ENCODE measurements around the gene EFHC2.

DNA sequence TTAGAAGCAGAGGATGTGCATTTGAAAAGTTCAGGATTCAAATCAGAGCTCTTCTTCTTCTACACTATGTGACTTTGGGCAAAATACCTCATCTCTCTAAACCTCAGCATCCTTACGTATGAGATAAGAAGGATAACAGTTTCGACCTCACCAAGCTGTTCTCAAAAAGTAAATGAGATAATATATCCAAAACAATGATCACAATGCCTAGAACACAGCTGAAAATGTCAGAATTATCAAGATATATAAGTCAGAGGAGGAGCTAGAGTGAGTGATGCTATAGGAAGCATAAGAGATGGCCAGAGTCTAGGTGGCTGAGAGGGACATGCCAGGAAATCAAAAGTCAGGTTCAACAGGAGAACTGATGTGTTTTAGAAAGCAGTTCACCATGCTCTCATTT, 168.0 kb downstream of the EFHC2 start:
- no peak for TF ChIP-seq POLR2A (IDR thresholded peaks at IDR 0.05)
- TF ChIP-seq, protein P1, sequence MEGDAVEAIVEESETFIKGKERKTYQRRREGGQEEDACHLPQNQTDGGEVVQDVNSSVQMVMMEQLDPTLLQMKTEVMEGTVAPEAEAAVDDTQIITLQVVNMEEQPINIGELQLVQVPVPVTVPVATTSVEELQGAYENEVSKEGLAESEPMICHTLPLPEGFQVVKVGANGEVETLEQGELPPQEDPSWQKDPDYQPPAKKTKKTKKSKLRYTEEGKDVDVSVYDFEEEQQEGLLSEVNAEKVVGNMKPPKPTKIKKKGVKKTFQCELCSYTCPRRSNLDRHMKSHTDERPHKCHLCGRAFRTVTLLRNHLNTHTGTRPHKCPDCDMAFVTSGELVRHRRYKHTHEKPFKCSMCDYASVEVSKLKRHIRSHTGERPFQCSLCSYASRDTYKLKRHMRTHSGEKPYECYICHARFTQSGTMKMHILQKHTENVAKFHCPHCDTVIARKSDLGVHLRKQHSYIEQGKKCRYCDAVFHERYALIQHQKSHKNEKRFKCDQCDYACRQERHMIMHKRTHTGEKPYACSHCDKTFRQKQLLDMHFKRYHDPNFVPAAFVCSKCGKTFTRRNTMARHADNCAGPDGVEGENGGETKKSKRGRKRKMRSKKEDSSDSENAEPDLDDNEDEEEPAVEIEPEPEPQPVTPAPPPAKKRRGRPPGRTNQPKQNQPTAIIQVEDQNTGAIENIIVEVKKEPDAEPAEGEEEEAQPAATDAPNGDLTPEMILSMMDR (IDR thresholded peaks at IDR 0.05): no peak

All from suprapubic skin (tissue), 3 donors.